WTC11 (cell line): ENCODE results near the gene CDK8. TPM values are rescaled to one million over a fixed set of nuclear protein-coding genes. Genes with fewer than 3 reads are reported as not detected.
"Not testable (repeated sequence)": the region's sequence is repeated elsewhere in the genome, so short reads cannot be mapped to it uniquely, and the experiment has no call there.

Experiments used
- ATAC-seq: fragments of 200-7000 bp; cut with Tn5 transposase; 2 replicates; pipeline ENCODE4 v1.10.0; 2021; ENCODE audit warnings: mild to moderate bottlenecking, moderate library complexity
- CTCF ChIA-PET: fragments of 300-600 bp; sonication (Branson Sonifier 250); formaldehyde crosslinking; loops from one replicate; lab custom pipeline; 2021; ENCODE audit warnings: antibody characterized with exemption; lab: Charles Lee
- POLR2A ChIA-PET: fragments of 350-600 bp; sonication (Branson Sonifier 250); formaldehyde crosslinking; loops from one replicate; lab custom pipeline; 2021; ENCODE audit warnings: antibody characterized with exemption; lab: Charles Lee
- DNase-seq: peaks from one replicate; pipeline ENCODE4 v3.0.0; 2021; ENCODE audit warnings: low spot score
- H3K27ac Mint-ChIP-seq: 2 replicates; pipeline ENCODE4 v1.8.0; 2021; ENCODE audit warnings: mixed read lengths
- H3K27me3 Mint-ChIP-seq: 2 replicates; pipeline ENCODE4 v1.8.0; 2021; ENCODE audit warnings: low read depth, mild to moderate bottlenecking, moderate library complexity, mixed read lengths
- H3K36me3 Mint-ChIP-seq: 2 replicates; pipeline ENCODE4 v1.8.0; 2021; ENCODE audit warnings: mixed read lengths
- H3K4me1 Mint-ChIP-seq: 2 replicates; pipeline ENCODE4 v1.8.0; 2022; ENCODE audit warnings: mixed read lengths
- H3K4me3 Mint-ChIP-seq: 2 replicates; pipeline ENCODE4 v1.8.0; 2021; ENCODE audit warnings: mild to moderate bottlenecking, moderate library complexity, mixed read lengths
- H3K9me3 Mint-ChIP-seq: 2 replicates; pipeline ENCODE4 v1.8.0; 2021; ENCODE audit warnings: mixed read lengths
- CREB1 ChIP-seq: sonication (generic); formaldehyde crosslinking; IDR thresholded peaks from 2 replicates; pipeline ENCODE4 v1.8.0; 2023; ENCODE audit warnings: mild to moderate bottlenecking, missing genetic modification reagents
- E2F5 ChIP-seq: sonication (generic); formaldehyde crosslinking; IDR thresholded peaks from 2 replicates; pipeline ENCODE4 v1.8.1; 2022; ENCODE audit warnings: mild to moderate bottlenecking, moderate library complexity, missing genetic modification reagents
- ELF4 ChIP-seq: sonication (generic); formaldehyde crosslinking; IDR thresholded peaks from 2 replicates; pipeline ENCODE4 v1.8.1; 2022; ENCODE audit warnings: low read depth, mild to moderate bottlenecking, moderate library complexity, missing genetic modification reagents
- ESRRA ChIP-seq: sonication (generic); formaldehyde crosslinking; IDR thresholded peaks from 2 replicates; pipeline ENCODE4 v1.8.1; 2022; ENCODE audit warnings: mild to moderate bottlenecking, missing genetic modification reagents, borderline replicate concordance
- ETV6 ChIP-seq: sonication (generic); formaldehyde crosslinking; IDR thresholded peaks from 2 replicates; pipeline ENCODE4 v1.8.1; 2022; ENCODE audit warnings: mild to moderate bottlenecking, missing genetic modification reagents
- HMGXB4 ChIP-seq: sonication (generic); formaldehyde crosslinking; IDR thresholded peaks from 2 replicates; pipeline ENCODE4 v1.8.1; 2023; ENCODE audit warnings: mild to moderate bottlenecking, moderate library complexity, missing genetic modification reagents
- JUN ChIP-seq: sonication (generic); formaldehyde crosslinking; IDR thresholded peaks from 2 replicates; pipeline ENCODE4 v1.8.0; 2023; ENCODE audit warnings: mild to moderate bottlenecking, missing genetic modification reagents
- MYBL2 ChIP-seq: sonication (generic); formaldehyde crosslinking; IDR thresholded peaks from 2 replicates; pipeline ENCODE4 v1.8.1; 2023; ENCODE audit warnings: mild to moderate bottlenecking, moderate library complexity, missing genetic modification reagents
- NFYB ChIP-seq: sonication (generic); formaldehyde crosslinking; conservative IDR thresholded peaks from 2 replicates; pipeline ENCODE4 v1.8.0; 2022; ENCODE audit warnings: low read depth, missing genetic modification reagents
- RELA ChIP-seq: sonication (generic); formaldehyde crosslinking; IDR thresholded peaks from 2 replicates; pipeline ENCODE4 v1.8.1; 2022; ENCODE audit warnings: missing genetic modification reagents, mild to moderate bottlenecking, borderline replicate concordance
- SOX15 ChIP-seq: fragments of 250-450 bp; sonication (Bioruptor Pico); IDR thresholded peaks from 2 replicates; pipeline ENCODE4 v1.9.0; 2021; ENCODE audit warnings: mild to moderate bottlenecking
- ZNF281 ChIP-seq: sonication (generic); formaldehyde crosslinking; IDR thresholded peaks from 2 replicates; pipeline ENCODE4 v1.8.0; 2023; ENCODE audit warnings: mild to moderate bottlenecking, missing genetic modification reagents
- ZNF317 ChIP-seq: sonication (generic); formaldehyde crosslinking; IDR thresholded peaks from 2 replicates; pipeline ENCODE4 v1.8.1; 2023; ENCODE audit warnings: low read depth, mild to moderate bottlenecking, moderate library complexity, missing genetic modification reagents, borderline replicate concordance
- ZNF396 ChIP-seq: fragments of 250-450 bp; sonication (Bioruptor Pico); IDR thresholded peaks from 2 replicates; pipeline ENCODE4 v1.8.0; 2021; ENCODE audit warnings: mild to moderate bottlenecking, moderate library complexity, borderline replicate concordance
- total RNA-seq: library from RNA; stranded (reverse); gene quantifications from 3 replicates; pipeline ENCODE4 v1.2.3, GENCODE V29; 2021
- TF ChIP-seq, protein P1 (sequence below): sonication (generic); formaldehyde crosslinking; IDR thresholded peaks from 2 replicates; pipeline ENCODE4 v1.8.0; 2022; ENCODE audit warnings: mild to moderate bottlenecking, missing genetic modification reagents
- TF ChIP-seq, protein P2 (sequence below): sonication (generic); formaldehyde crosslinking; IDR thresholded peaks from 2 replicates; pipeline ENCODE4 v1.8.0; 2023; ENCODE audit warnings: missing genetic modification reagents
- TF ChIP-seq, protein P3 (sequence below): fragments of 250-450 bp; sonication (Bioruptor Pico); IDR thresholded peaks from 2 replicates; pipeline ENCODE4 v1.8.0; 2021; ENCODE audit warnings: mild to moderate bottlenecking

Gene CDK8
- total RNA-seq, 1 experiment from 2014 or later, result 21.4 TPM

DNA sequence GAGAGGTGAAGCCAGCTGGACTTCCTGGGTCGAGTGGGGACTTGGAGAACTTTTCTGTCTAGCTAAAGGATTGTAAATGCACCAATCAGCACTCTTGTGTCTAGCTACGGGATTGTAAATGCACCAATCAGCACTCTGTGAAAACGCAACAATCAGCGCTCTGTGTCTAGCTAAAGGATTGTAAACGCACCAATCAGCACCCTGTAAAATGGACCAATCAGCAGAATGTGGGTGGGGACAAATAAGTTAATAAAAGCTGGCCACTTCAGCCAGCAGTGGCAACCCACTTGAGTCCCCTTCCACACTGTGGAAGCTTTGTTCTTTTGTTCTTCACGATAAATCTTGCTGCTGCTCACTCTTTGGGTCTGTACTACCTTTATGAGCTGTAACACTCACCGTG lies 58.1 kb downstream of the CDK8 start:
- H3K4me1 Mint-ChIP-seq, result peaks cover 25% of the 10 kb centered on the region
- H3K36me3 Mint-ChIP-seq, H3K4me3 Mint-ChIP-seq, CTCF ChIA-PET, ATAC-seq, POLR2A ChIA-PET, DNase-seq, H3K27me3 Mint-ChIP-seq, H3K27ac Mint-ChIP-seq: not testable (repeated sequence)
- TF ChIP-seq NFYB (CRISPR knock-in tag), result peak; percentile 59
- peaks cover 13% of the 10 kb centered on the region for H3K9me3 Mint-ChIP-seq

DNA sequence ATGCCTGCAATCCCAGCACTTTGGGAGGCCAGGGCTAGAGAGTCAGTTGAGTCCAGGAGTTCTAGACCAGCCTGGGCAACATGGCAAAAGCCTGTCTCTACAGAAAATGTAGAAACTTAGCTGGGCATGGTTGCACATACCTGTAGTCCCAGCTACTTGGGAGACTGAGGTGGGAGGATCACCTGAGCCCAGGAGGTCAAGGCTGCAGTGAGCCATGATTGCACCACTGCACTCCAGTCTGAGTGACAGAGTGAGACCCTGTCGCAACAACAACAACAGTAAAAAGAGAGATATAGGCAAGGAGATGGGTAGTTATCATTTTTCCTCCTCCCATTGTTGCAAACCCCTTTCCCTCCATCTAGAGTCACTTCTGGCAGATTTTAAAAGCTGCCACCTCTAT lies 62.2 kb downstream of the CDK8 start:
- POLR2A ChIA-PET, H3K27me3 Mint-ChIP-seq, DNase-seq, ATAC-seq, H3K36me3 Mint-ChIP-seq, H3K9me3 Mint-ChIP-seq, CTCF ChIA-PET, H3K4me3 Mint-ChIP-seq: not testable (repeated sequence)
- Mint-ChIP-seq H3K4me1 (peaks cover 17% of the 10 kb centered on the region), H3K27ac (peak overlapping the region; percentile 21; the same call in 1 of the 2 replicates)

DNA sequence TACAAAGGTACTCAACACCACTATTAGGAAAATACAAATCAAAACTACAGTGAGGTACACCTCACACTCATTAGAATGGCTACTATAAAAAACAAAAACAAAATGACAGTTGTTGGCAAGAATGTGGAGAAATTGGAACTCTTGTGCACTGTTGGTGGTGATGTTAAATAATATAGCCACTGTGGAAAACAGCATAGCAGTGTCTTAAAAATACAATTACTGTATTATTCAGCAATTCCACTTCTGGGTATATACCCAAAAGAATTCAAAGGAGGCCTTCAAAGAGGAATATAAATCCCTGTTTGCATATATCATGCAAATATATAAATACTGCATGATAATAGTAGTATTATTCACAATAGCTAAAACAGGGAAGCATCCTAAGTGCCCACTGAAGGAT lies 66.8 kb downstream of the CDK8 start:
- H3K4me1 Mint-ChIP-seq, result peaks cover 26% of the 10 kb centered on the region
- POLR2A ChIA-PET, result no interaction called here
- CTCF ChIA-PET, result interaction anchor here (1.4 kb wide), 1 partner anchor 378 kb away, joined by 4 read pairs; no protein-coding TSS in a partner anchor
- no peak overlapping the region for H3K4me3 Mint-ChIP-seq
- TF ChIP-seq ETV6 (no peak), ELF4 (no peak), SOX15 (CRISPR knock-in tag) (no peak), MYBL2 (CRISPR knock-in tag) (no peak), ZNF317 (CRISPR knock-in tag) (no peak), JUN (no peak), RELA (no peak), HMGXB4 (CRISPR knock-in tag) (no peak), E2F5 (CRISPR knock-in tag) (no peak)
- TF ChIP-seq, protein P1, sequence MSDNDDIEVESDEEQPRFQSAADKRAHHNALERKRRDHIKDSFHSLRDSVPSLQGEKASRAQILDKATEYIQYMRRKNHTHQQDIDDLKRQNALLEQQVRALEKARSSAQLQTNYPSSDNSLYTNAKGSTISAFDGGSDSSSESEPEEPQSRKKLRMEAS (CRISPR knock-in tag), result no peak
- TF ChIP-seq, protein P2, sequence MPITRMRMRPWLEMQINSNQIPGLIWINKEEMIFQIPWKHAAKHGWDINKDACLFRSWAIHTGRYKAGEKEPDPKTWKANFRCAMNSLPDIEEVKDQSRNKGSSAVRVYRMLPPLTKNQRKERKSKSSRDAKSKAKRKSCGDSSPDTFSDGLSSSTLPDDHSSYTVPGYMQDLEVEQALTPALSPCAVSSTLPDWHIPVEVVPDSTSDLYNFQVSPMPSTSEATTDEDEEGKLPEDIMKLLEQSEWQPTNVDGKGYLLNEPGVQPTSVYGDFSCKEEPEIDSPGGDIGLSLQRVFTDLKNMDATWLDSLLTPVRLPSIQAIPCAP (CRISPR knock-in tag), result no peak
- no peaks in the 10 kb centered on the region for H3K27me3 Mint-ChIP-seq
- H3K27ac Mint-ChIP-seq, result no peak overlapping the region
- no peaks in the 10 kb centered on the region for H3K36me3 Mint-ChIP-seq
- no peaks in the 10 kb centered on the region for H3K9me3 Mint-ChIP-seq
- ATAC-seq (no peak), DNase-seq (no peak)

GRCh38 chr13:26323127-26323526 lies 69.2 kb downstream of the CDK8 start:
- no peak for TF ChIP-seq ZNF281 (CRISPR knock-in tag)
- TF ChIP-seq E2F5 (CRISPR knock-in tag), result no peak
- no peak for TF ChIP-seq CREB1
- no peak for TF ChIP-seq ZNF396
- no peak for TF ChIP-seq ESRRA (CRISPR knock-in tag)
- TF ChIP-seq, protein P3, sequence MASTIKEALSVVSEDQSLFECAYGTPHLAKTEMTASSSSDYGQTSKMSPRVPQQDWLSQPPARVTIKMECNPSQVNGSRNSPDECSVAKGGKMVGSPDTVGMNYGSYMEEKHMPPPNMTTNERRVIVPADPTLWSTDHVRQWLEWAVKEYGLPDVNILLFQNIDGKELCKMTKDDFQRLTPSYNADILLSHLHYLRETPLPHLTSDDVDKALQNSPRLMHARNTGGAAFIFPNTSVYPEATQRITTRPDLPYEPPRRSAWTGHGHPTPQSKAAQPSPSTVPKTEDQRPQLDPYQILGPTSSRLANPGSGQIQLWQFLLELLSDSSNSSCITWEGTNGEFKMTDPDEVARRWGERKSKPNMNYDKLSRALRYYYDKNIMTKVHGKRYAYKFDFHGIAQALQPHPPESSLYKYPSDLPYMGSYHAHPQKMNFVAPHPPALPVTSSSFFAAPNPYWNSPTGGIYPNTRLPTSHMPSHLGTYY (CRISPR knock-in tag), result no peak
- POLR2A ChIA-PET, result interaction anchor here (0.6 kb wide), 1 partner anchor 174 kb away, joined by 3 read pairs; no protein-coding TSS in a partner anchor
- H3K9me3 Mint-ChIP-seq, result no peaks in the 10 kb centered on the region
- no peak for ATAC-seq
- no peak for DNase-seq
- H3K27ac Mint-ChIP-seq, result no peak overlapping the region; the same call in 1 of the 2 replicates
- no peaks in the 10 kb centered on the region for H3K27me3 Mint-ChIP-seq
- H3K4me1 Mint-ChIP-seq, result peaks cover 26% of the 10 kb centered on the region
- H3K36me3 Mint-ChIP-seq, result no peaks in the 10 kb centered on the region
- CTCF ChIA-PET, result no interaction called here
- H3K4me3 Mint-ChIP-seq, result no peak overlapping the region
